Panc1 (cell line): ENCODE data around the gene HOXB5. TPM values are rescaled to one million over a fixed set of nuclear protein-coding genes. Genes with fewer than 3 reads are reported as not detected.

Experiments used
- ATAC-seq: fragments of 200-7000 bp; cut with Tn5 transposase; 2 replicates; pipeline ENCODE4 v1.9.1; 2020; ENCODE audit warnings: mild to moderate bottlenecking, moderate library complexity
- BruUV-seq: library from RNA; stranded (reverse); fragments of 400-500 nt; replicated peaks from 2 replicates; lab custom pipeline; 2021; lab: Mats Ljungman, UMichigan
- CTCF ChIA-PET: fragments of 300-600 bp; sonication (Branson Sonifier 250); formaldehyde crosslinking; loops from one replicate; lab custom pipeline; 2022; ENCODE audit warnings: antibody characterized with exemption; lab: Charles Lee
- POLR2A ChIA-PET: fragments of 300-600 bp; sonication (Branson Sonifier 250); formaldehyde crosslinking; loops from one replicate; lab custom pipeline; 2022; ENCODE audit warnings: antibody characterized with exemption; lab: Charles Lee
- DNase-seq: peaks from one replicate; pipeline ENCODE4 v3.0.0-alpha.2; 2010; ENCODE audit warnings: low read depth, low spot score
- H3K27ac ChIP-seq: 2 replicates; pipeline ENCODE4 v1.5.1; 2011; ENCODE audit warnings: mild to moderate bottlenecking, low read length, inconsistent platforms
- H3K27me3 ChIP-seq: fragments of 200-500 bp; sonication (Bioruptor generic); 2 replicates; pipeline ENCODE4 v1.6.0; 2014; ENCODE audit warnings: low read length, inconsistent platforms; ENCODE audit not compliant: control insufficient read depth, insufficient read depth
- H3K36me3 ChIP-seq: fragments of 200-500 bp; sonication (Bioruptor generic); 2 replicates; pipeline ENCODE4 v1.5.1; 2014; ENCODE audit warnings: inconsistent platforms, mild to moderate bottlenecking, low read length, moderate library complexity; ENCODE audit not compliant: control insufficient read depth, insufficient read depth
- H3K4me1 ChIP-seq: 2 replicates; pipeline ENCODE4 v1.5.1; 2011; ENCODE audit warnings: inconsistent platforms, mild to moderate bottlenecking, low read length, moderate library complexity; ENCODE audit not compliant: control insufficient read depth, insufficient read depth
- H3K4me3 ChIP-seq, 2 experiments: 2 replicates each; pipeline ENCODE4 v1.5.1; 2011 to 2012; ENCODE audit warnings: low read depth in 2 of 2, low read length in 2 of 2, mild to moderate bottlenecking in 2 of 2, inconsistent platforms in 1 of 2, moderate library complexity in 1 of 2
- H3K9me3 ChIP-seq: fragments of 200-500 bp; sonication (Bioruptor generic); 2 replicates; pipeline ENCODE4 v1.5.1; 2014; ENCODE audit warnings: low read depth, mild to moderate bottlenecking, inconsistent platforms, low read length, moderate library complexity; ENCODE audit not compliant: control insufficient read depth, insufficient read depth
- CTCF ChIP-seq: fragments of 450-650 bp; IDR thresholded peaks from 2 replicates; pipeline ENCODE4 v1.5.1; 2017; ENCODE audit warnings: mild to moderate bottlenecking
- POLR2AphosphoS5 ChIP-seq: IDR thresholded peaks from 2 replicates; pipeline ENCODE4 v1.6.1; 2012; ENCODE audit warnings: mild to moderate bottlenecking, low read depth, low read length, moderate library complexity
- SIN3A ChIP-seq: IDR thresholded peaks from 2 replicates; pipeline ENCODE4 v1.6.1; 2012; ENCODE audit warnings: low read depth, mild to moderate bottlenecking, low read length, moderate library complexity, borderline replicate concordance; ENCODE audit not compliant: insufficient read depth
- TCF7L2 ChIP-seq: IDR thresholded peaks from 2 replicates; pipeline ENCODE4 v1.6.1; 2011; ENCODE audit warnings: mild to moderate bottlenecking, low read depth, low read length, inconsistent platforms
- in situ Hi-C: cut with HindIII; loops from 2 replicates; pipeline ENCODE4 v1.10.0; 2016; ENCODE audit warnings: low sequenced_read_pairs, low pct_unique_long_range_greater_than_20kb
- intact Hi-C: fragments of 100-400 bp; cut with micrococcal nuclease; formaldehyde crosslinking; loops from one replicate; pipeline ENCODE4 v1.10.0; 2022; ENCODE audit not compliant: unreplicated experiment
- total RNA-seq: library from RNA; stranded (reverse); gene quantifications from one replicate; pipeline ENCODE4 v1.2.1, GENCODE V29; 2021; ENCODE audit not compliant: unreplicated experiment
- TF ChIP-seq, protein P1 (sequence below), 2 experiments: IDR thresholded peaks; 2 replicates each; pipeline ENCODE4 v1.6.1; 2011 to 2012; ENCODE audit warnings: low read depth in 2 of 2, control low read depth in 1 of 2, low read length in 1 of 2, mild to moderate bottlenecking in 1 of 2, moderate library complexity in 1 of 2; ENCODE audit not compliant: insufficient read depth in 1 of 2

HOXB5 gene
- total RNA-seq, 1 experiment from 2014 or later, result 67.2 TPM

- peaks cover 9% of the 10 kb centered on the region; the same call in 1 of the 2 replicates for H3K36me3 ChIP-seq
- intact Hi-C loops, result no loop called here
- H3K4me3 ChIP-seq, result no peak overlapping the region
- CTCF ChIA-PET, result no interaction called here
- peaks cover 39% of the 10 kb centered on the region for H3K4me1 ChIP-seq
- no TSS peak for BruUV-seq
- TF ChIP-seq, protein P1, sequence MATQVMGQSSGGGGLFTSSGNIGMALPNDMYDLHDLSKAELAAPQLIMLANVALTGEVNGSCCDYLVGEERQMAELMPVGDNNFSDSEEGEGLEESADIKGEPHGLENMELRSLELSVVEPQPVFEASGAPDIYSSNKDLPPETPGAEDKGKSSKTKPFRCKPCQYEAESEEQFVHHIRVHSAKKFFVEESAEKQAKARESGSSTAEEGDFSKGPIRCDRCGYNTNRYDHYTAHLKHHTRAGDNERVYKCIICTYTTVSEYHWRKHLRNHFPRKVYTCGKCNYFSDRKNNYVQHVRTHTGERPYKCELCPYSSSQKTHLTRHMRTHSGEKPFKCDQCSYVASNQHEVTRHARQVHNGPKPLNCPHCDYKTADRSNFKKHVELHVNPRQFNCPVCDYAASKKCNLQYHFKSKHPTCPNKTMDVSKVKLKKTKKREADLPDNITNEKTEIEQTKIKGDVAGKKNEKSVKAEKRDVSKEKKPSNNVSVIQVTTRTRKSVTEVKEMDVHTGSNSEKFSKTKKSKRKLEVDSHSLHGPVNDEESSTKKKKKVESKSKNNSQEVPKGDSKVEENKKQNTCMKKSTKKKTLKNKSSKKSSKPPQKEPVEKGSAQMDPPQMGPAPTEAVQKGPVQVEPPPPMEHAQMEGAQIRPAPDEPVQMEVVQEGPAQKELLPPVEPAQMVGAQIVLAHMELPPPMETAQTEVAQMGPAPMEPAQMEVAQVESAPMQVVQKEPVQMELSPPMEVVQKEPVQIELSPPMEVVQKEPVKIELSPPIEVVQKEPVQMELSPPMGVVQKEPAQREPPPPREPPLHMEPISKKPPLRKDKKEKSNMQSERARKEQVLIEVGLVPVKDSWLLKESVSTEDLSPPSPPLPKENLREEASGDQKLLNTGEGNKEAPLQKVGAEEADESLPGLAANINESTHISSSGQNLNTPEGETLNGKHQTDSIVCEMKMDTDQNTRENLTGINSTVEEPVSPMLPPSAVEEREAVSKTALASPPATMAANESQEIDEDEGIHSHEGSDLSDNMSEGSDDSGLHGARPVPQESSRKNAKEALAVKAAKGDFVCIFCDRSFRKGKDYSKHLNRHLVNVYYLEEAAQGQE (IDR thresholded peaks at IDR 0.05; ENCODE audit: insufficient read depth in 1 of 2, low read depth in 2 of 2, low read length in 1 of 2), result no peak
- TF ChIP-seq SIN3A (no peak), TCF7L2 (no peak), POLR2AphosphoS5 (no peak), CTCF (no peak)
- in situ Hi-C loops, result no loop called here
- no peak for DNase-seq
- POLR2A ChIA-PET, result no interaction called here
- H3K9me3 ChIP-seq, result no peaks in the 10 kb centered on the region
- peak; percentile 19; the same call in 1 of the 2 replicates for ATAC-seq
- no peaks in the 10 kb centered on the region for H3K27me3 ChIP-seq
- peak overlapping the region; percentile 4; the same call in 1 of the 2 replicates for H3K27ac ChIP-seq
Observed at GRCh38 chr17:48639136-48639535, 45.6 kb upstream of the HOXB5 start.

GRCh38 chr17:48637323-48638260 lies 44.0 kb upstream of the HOXB5 start:
- POLR2A ChIA-PET, result interaction anchor here (1.5 kb wide), 1 partner anchor 11 kb away, joined by 27 read pairs; the partner anchor contains the start of gene HOXB9
- H3K27ac ChIP-seq, result no peak overlapping the region; the same call in 1 of the 2 replicates

More at GRCh38 chr17:48637323-48638260, 44.0 kb upstream of the HOXB5 start:
- no TSS peak for BruUV-seq
- 0 out of 2 replicates have a peak, but pooled peaks have one; percentile 5 for ATAC-seq
- DNase-seq, result no peak
- CTCF ChIA-PET, result interaction anchor here (0.5 to 1.4 kb wide), 4 partner anchors 14 to 255 kb away, joined by 3 to 5 read pairs (median 4); partner anchors contain the start of gene ATP5MC1
- TF ChIP-seq POLR2AphosphoS5 (no peak), TCF7L2 (no peak), CTCF (no peak), SIN3A (no peak)
- TF ChIP-seq, protein P1 (IDR thresholded peaks at IDR 0.05; ENCODE audit: insufficient read depth in 1 of 2, low read depth in 2 of 2, low read length in 1 of 2), result no peak
- intact Hi-C loops (no loop called here), in situ Hi-C loops (no loop called here)
- H3K4me3 ChIP-seq, result no peak overlapping the region
- H3K9me3 ChIP-seq, result no peaks in the 10 kb centered on the region
- H3K4me1 ChIP-seq, result peaks cover 31% of the 10 kb centered on the region
- no peaks in the 10 kb centered on the region for H3K27me3 ChIP-seq
- H3K36me3 ChIP-seq, result peaks cover 9% of the 10 kb centered on the region; the same call in 1 of the 2 replicates
